H4 (cell line): ENCODE measurements around the gene NME3. TPM values are rescaled to one million over a fixed set of nuclear protein-coding genes. Genes with fewer than 3 reads are reported as not detected.
A peak's percentile ranks its signal among the peaks of the same experiment; 100 is the strongest.
"Not testable (repeated sequence)": the region's sequence is repeated elsewhere in the genome, so short reads cannot be mapped to it uniquely, and the experiment has no call there.

Experiments
- DNase-seq: peaks from one replicate; pipeline ENCODE4 v3.0.0-alpha.2; 2015; ENCODE audit warnings: low spot score
- total RNA-seq: library from RNA; depleted of rRNA; stranded (reverse); fragments of >200 nt; shearing (Covaris generic); gene quantifications from 2 replicates; pipeline ENCODE4 v1.2.3, GENCODE V29; 2014; rRNA removed

NME3 gene
- total RNA-seq = 0.50 TPM in 1 of 2 replicates, not detected in the other

GRCh38 chr16:1771188-1771863 lies at the start of gene NME3:
Gene NME3, minus strand, starts transcription at chr16:1771543. Its CDS starts 9 bp downstream, at chr16:1771534.
- DNase-seq = no peak

GRCh38 chr16:1820946-1821290 lies 49.6 kb upstream of the NME3 start:
- no peak for DNase-seq

- no peak for DNase-seq
Observed at GRCh38 chr16:1820096-1820945, 49.0 kb upstream of the NME3 start.

DNA sequence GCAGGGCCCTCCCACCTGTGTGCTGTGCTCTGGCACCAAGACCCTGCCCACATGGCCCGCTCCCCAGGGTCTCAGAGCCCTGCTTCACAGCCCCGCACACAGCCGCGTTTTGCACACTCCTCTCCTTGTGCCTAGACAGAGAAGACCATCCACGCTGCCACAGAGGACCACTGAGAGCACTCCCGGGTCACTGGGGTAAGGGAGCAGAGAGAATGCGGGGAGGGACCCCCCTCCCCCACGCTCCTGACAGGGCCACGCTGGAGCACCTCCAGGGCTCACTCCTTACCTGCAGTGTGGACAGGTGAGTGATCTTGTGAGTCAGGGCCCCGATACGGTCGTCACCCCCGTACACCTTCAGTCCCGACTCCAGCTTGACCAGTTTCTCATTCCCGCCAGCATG lies 48.3 kb upstream of the NME3 start:
- DNase-seq = no peak

- DNase-seq = no peak
Observed at GRCh38 chr16:1818873-1819525, 47.7 kb upstream of the NME3 start.

DNA sequence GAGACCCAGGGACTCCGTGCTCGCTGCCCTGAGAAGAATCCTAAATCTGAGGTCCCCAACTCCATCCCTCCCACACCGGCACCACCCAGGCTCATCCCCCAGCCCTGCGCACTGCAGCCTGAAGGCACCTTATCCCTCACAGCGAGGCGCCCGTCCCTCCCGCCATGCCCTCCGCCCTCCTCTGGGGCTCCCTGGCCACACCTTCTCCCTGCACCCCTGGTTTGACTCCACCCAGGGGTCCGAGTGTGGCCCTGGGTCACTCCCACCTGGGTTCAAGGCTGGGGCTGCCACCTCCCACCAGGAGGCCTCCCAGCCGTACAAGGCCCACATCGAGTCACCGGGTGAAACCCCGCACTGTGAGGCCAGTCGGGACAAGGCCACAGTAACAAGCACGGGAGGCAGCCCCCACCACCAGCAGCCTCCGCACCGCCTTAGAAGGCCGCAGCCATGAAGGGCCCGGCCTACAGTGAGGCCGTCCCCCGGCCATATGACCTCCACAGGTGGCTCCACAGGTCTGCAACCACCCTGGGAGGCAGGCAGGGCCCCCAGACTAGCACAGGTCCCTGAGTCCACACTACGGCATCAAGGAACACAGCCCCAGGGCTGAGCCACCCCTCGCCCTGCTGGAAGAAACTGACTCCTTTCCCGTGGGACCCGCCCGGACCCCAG lies 47.0 kb upstream of the NME3 start:
- DNase-seq = no peak

- DNase-seq = no peak
Observed at GRCh38 chr16:1817716-1818115, 46.4 kb upstream of the NME3 start.

DNA sequence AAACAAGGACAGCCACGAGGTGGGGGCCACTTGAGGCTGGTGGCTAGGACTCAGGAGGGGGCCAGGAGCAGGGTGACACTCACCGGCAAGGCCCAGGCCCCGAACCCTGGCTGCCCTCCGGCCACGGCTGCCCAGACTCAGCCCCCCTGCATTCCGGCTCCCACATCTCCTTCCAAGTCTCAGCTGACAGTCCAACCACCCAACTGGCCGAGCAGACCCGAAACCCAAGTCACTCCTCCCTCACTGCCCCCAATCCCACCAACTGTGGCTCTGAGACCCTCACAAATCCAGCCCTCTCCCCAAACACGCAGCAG lies 45.9 kb upstream of the NME3 start:
- DNase-seq = no peak

GRCh38 chr16:1816396-1817275 lies 45.3 kb upstream of the NME3 start:
- DNase-seq = no peak

DNA sequence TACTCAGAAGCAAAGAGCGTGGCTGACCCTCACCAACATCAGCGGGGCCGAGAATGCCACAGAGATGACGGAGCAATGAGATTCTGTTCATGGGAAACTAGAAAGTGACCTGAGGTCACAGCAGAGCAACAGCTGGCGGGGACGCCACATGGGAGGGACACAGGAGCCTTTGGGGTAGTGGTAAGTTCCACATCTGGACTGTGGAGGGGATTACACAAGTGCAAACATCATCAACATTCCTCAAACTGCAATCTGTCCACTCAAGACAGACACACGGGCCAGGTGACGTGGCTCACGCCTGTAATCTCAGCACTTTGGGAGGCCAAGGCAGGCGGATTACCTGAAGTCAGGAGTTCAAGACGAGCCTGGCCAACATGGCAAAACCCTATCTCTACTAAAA lies 44.1 kb upstream of the NME3 start:
- no peak for DNase-seq

DNA sequence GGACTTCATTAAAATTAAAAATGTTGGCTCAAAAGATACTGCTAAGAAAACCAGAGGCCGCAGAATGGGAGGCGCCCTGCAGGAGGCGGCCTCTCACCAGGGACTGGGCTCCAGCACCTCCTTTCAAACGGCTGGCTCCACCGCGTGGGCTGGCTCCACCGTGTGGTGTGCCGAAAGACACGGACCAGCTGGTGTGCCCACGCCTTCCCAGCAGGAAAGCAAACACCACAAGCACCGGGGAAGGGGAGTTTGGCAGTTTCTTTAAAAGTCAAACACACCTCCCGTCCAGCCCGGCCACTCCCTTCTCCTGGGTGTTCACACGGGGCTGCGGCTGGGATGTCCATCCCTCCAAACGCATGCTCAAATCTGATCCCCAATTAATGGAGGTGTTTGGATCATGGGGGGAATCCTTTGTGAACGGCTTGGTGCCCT lies 41.4 kb upstream of the NME3 start:
- DNase-seq = peak; percentile 76

DNA sequence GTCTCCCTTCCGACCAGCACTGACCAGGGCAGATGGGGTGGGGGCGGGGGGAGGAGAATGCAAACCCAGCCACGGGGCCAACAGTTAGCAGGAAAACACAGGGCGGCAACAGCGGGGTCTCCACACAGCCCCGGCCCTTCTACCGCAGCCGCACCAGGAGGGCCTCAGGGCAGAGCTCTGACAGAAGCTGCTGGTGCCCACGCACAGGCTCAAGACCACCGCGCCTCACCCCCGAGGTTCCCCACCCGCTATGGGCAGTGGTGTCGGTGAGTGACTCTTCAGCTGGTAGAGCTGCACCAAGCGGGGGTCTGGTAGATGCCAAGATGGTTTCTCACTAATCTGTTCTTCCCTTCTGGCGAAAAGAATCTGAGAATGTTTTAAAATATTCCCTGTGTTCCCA lies 39.2 kb upstream of the NME3 start:
- DNase-seq = no peak

GRCh38 chr16:1810106-1810505 lies 38.8 kb upstream of the NME3 start:
- DNase-seq = no peak

DNA sequence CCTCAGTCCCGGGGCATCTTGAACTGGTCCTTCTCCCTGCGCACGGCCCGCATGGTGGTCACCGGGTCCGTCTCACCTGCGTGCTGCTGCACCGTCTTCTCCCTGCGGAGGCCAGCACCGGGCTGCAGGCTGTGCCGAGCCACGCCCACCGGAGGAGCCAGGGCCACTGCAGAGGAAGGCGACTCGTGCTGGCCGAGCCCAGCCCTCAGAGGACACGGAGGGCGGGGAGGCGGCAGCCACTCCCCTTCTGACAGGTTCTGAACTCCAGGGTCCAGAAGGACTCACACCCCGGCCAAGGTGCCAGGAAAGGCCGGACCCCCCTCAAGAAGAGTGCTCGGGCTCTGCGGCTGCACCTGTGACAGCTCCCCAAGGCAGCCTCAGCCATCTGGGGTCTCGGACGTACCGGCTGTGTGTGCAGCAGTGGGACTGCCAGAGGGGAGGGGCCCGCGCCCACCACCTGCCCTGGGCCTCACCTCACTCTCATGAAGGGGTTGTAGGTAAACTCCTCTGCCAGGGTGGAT lies 38.0 kb upstream of the NME3 start:
- DNase-seq = no peak

DNA sequence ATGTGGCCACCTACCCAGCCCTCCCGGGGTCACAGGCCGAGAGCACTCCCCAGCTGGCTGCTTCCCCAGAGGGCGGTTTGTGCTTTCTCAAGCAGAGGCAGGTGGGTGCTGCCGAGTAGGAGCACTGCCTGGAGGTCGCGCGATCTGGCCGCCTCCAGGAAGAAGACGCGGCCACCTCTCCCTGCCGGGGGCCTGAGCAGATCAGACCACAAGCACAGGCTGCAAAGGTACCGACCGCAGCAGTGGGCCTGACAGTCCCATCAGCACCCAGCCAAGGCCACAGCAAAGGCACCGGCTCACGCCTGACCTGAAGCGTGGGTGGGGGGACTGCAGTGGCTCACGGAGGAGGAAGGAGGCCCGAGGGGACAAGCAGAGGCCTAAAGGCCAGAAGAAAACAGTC lies 37.3 kb upstream of the NME3 start:
- DNase-seq = no peak

DNA sequence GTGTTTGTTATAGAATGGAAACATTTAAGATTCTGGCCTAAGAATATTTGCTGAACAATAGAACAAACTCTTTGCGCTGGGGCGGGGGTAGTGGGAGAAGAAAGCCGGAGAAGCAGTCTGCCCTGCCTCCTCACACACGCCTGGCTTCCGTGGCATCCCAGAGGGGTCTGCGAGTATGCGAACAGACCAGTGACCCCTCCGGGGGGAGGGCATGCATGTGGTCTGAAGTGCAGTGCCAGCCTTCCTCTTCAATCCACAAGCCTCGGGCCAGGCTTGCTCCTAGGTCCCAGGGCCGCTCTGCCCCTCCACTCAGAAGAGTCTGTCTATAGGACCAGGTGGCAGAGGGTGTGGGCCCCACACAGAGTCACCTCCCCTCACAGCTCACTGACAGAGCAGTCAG lies 36.3 kb upstream of the NME3 start:
- no peak for DNase-seq

GRCh38 chr16:1800701-1801100 lies 29.4 kb upstream of the NME3 start:
- no peak for DNase-seq

GRCh38 chr16:1799263-1799662 lies 27.9 kb upstream of the NME3 start:
- not testable (repeated sequence) for DNase-seq

DNA sequence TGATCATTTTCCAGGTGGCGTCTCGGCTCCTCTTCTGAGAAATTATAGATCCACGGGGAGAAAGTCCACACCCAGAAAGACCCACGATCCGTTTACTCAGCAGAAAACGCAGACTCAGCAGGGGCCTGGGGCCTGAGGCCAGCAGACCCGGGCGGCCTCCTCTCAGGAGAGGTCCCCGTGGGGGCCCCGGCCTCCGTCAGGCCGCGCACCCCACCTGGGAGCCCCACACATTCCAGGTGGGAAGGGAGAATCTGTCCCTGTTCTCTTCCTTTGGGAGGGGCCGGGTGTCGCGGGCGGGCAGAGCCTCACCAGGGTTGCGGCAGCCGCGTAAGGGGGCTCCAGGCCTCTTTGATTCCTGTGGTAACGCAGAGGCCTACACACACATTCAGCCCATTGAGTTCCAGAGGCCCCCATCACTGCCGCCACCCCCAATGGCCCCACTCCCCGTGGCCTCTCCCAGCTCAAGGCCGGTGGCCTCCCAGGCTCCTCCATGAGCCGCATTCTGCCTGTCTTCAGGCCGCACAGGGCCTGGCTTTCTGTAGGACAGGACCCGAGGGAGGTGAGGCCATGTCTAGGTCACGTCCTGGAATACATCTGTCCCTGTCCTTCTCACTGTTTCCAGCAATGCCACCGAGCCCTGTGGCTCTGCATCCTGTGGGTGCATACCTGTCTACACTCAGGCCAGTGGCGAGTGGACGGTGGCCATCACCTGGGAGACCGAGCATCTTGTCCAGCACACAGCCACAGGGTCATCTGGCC lies 23.7 kb upstream of the NME3 start:
- no peak for DNase-seq

- DNase-seq = no peak
Observed at GRCh38 chr16:1794221-1794871, 23.0 kb upstream of the NME3 start.
